ENCODE data around the gene RAI2.

The RAI2 gene

GRCh38 chrX:17829566-17829965 is 31.5 kb downstream of the RAI2 start:
- no peak for DNase-seq (ENCODE audit: low spot score)

- DNase-seq (ENCODE audit: low spot score): no peak
Observed at GRCh38 chrX:17828171-17828570, 32.9 kb downstream of the RAI2 start.

- no peak for DNase-seq (ENCODE audit: low spot score)
Observed at GRCh38 chrX:17826609-17827496, 34.2 kb downstream of the RAI2 start.

GRCh38 chrX:17824980-17825379 is 36.1 kb downstream of the RAI2 start:
- DNase-seq (ENCODE audit: low spot score): no peak

- no peak for DNase-seq (ENCODE audit: low spot score)
Observed at GRCh38 chrX:17822351-17822750, 38.7 kb downstream of the RAI2 start.

GRCh38 chrX:17820100-17820499 is 41.0 kb downstream of the RAI2 start:
- no peak for DNase-seq (ENCODE audit: low spot score)

- no peak for DNase-seq (ENCODE audit: low spot score)
Observed at GRCh38 chrX:17818726-17819125, 42.4 kb downstream of the RAI2 start.

- DNase-seq (ENCODE audit: low spot score): no peak
Observed at GRCh38 chrX:17817251-17817650, 43.8 kb downstream of the RAI2 start.

GRCh38 chrX:17814557-17814956 is 46.5 kb downstream of the RAI2 start:
- no peak for DNase-seq (ENCODE audit: low spot score)

- DNase-seq (ENCODE audit: low spot score): no peak
Observed at GRCh38 chrX:17814059-17814458, 47.0 kb downstream of the RAI2 start.

GRCh38 chrX:17813277-17813676 is 47.8 kb downstream of the RAI2 start:
- no peak for DNase-seq (ENCODE audit: low spot score)

- no peak for DNase-seq (ENCODE audit: low spot score)
Observed at GRCh38 chrX:17812763-17813162, 48.3 kb downstream of the RAI2 start.

- no peak for DNase-seq (ENCODE audit: low spot score)
Observed at GRCh38 chrX:17809984-17810383, 51.1 kb downstream of the RAI2 start.

- DNase-seq (ENCODE audit: low spot score): no peak
Observed at GRCh38 chrX:17809273-17809672, 51.8 kb downstream of the RAI2 start.

GRCh38 chrX:17805120-17805519 is 56.0 kb downstream of the RAI2 start:
- DNase-seq (ENCODE audit: low spot score): no peak

GRCh38 chrX:17803449-17803848 is 57.6 kb downstream of the RAI2 start:
- no peak for DNase-seq (ENCODE audit: low spot score)

GRCh38 chrX:17802756-17803155 is 58.3 kb downstream of the RAI2 start:
- no peak for DNase-seq (ENCODE audit: low spot score)

- no peak for DNase-seq (ENCODE audit: low spot score)
Observed at GRCh38 chrX:17801431-17801830, 59.7 kb downstream of the RAI2 start.

- no peak for DNase-seq (ENCODE audit: low spot score)
Observed at GRCh38 chrX:17798921-17799320, 62.2 kb downstream of the RAI2 start.

- no peak for DNase-seq (ENCODE audit: low spot score)
Observed at GRCh38 chrX:17792826-17793225, 68.3 kb downstream of the RAI2 start.

GRCh38 chrX:17788956-17789562 is 72.0 kb downstream of the RAI2 start:
- no peak for DNase-seq (ENCODE audit: low spot score)

GRCh38 chrX:17788439-17788838 is 72.7 kb downstream of the RAI2 start:
- no peak for DNase-seq (ENCODE audit: low spot score)

- DNase-seq (ENCODE audit: low spot score): no peak
Observed at GRCh38 chrX:17787557-17787956, 73.5 kb downstream of the RAI2 start.

Measured in putamen (tissue), 1 donor.